Panc1 (cell line): ENCODE results near the gene ANKRA2. TPM values are rescaled to one million over a fixed set of nuclear protein-coding genes. Genes with fewer than 3 reads are reported as not detected.

Experiments used
- ATAC-seq: fragments of 200-7000 bp; cut with Tn5 transposase; 2 replicates; pipeline ENCODE4 v1.9.1; 2020; ENCODE audit warnings: mild to moderate bottlenecking, moderate library complexity
- BruUV-seq: library from RNA; stranded (reverse); fragments of 400-500 nt; replicated peaks from 2 replicates; lab custom pipeline; 2021; lab: Mats Ljungman, UMichigan
- CTCF ChIA-PET: fragments of 300-600 bp; sonication (Branson Sonifier 250); formaldehyde crosslinking; loops from one replicate; lab custom pipeline; 2022; ENCODE audit warnings: antibody characterized with exemption; lab: Charles Lee
- POLR2A ChIA-PET: fragments of 300-600 bp; sonication (Branson Sonifier 250); formaldehyde crosslinking; loops from one replicate; lab custom pipeline; 2022; ENCODE audit warnings: antibody characterized with exemption; lab: Charles Lee
- DNase-seq: peaks from one replicate; pipeline ENCODE4 v3.0.0-alpha.2; 2010; ENCODE audit warnings: low read depth, low spot score
- H3K27ac ChIP-seq: 2 replicates; pipeline ENCODE4 v1.5.1; 2011; ENCODE audit warnings: mild to moderate bottlenecking, low read length, inconsistent platforms
- H3K27me3 ChIP-seq: fragments of 200-500 bp; sonication (Bioruptor generic); 2 replicates; pipeline ENCODE4 v1.6.0; 2014; ENCODE audit warnings: low read length, inconsistent platforms; ENCODE audit not compliant: control insufficient read depth, insufficient read depth
- H3K36me3 ChIP-seq: fragments of 200-500 bp; sonication (Bioruptor generic); 2 replicates; pipeline ENCODE4 v1.5.1; 2014; ENCODE audit warnings: inconsistent platforms, mild to moderate bottlenecking, low read length, moderate library complexity; ENCODE audit not compliant: control insufficient read depth, insufficient read depth
- H3K4me1 ChIP-seq: 2 replicates; pipeline ENCODE4 v1.5.1; 2011; ENCODE audit warnings: inconsistent platforms, mild to moderate bottlenecking, low read length, moderate library complexity; ENCODE audit not compliant: control insufficient read depth, insufficient read depth
- H3K4me3 ChIP-seq, 2 experiments: 2 replicates each; pipeline ENCODE4 v1.5.1; 2011 to 2012; ENCODE audit warnings: low read depth in 2 of 2, low read length in 2 of 2, mild to moderate bottlenecking in 2 of 2, inconsistent platforms in 1 of 2, moderate library complexity in 1 of 2
- H3K9me3 ChIP-seq: fragments of 200-500 bp; sonication (Bioruptor generic); 2 replicates; pipeline ENCODE4 v1.5.1; 2014; ENCODE audit warnings: low read depth, mild to moderate bottlenecking, inconsistent platforms, low read length, moderate library complexity; ENCODE audit not compliant: control insufficient read depth, insufficient read depth
- CTCF ChIP-seq: fragments of 450-650 bp; IDR thresholded peaks from 2 replicates; pipeline ENCODE4 v1.5.1; 2017; ENCODE audit warnings: mild to moderate bottlenecking
- POLR2AphosphoS5 ChIP-seq: IDR thresholded peaks from 2 replicates; pipeline ENCODE4 v1.6.1; 2012; ENCODE audit warnings: mild to moderate bottlenecking, low read depth, low read length, moderate library complexity
- REST ChIP-seq, 2 experiments: IDR thresholded peaks; 2 replicates each; pipeline ENCODE4 v1.6.1; 2011 to 2012; ENCODE audit warnings: low read depth in 2 of 2, control low read depth in 1 of 2, low read length in 1 of 2, mild to moderate bottlenecking in 1 of 2, moderate library complexity in 1 of 2; ENCODE audit not compliant: insufficient read depth in 1 of 2
- SIN3A ChIP-seq: IDR thresholded peaks from 2 replicates; pipeline ENCODE4 v1.6.1; 2012; ENCODE audit warnings: low read depth, mild to moderate bottlenecking, low read length, moderate library complexity, borderline replicate concordance; ENCODE audit not compliant: insufficient read depth
- TCF7L2 ChIP-seq: IDR thresholded peaks from 2 replicates; pipeline ENCODE4 v1.6.1; 2011; ENCODE audit warnings: mild to moderate bottlenecking, low read depth, low read length, inconsistent platforms
- in situ Hi-C: cut with HindIII; loops from 2 replicates; pipeline ENCODE4 v1.10.0; 2016; ENCODE audit warnings: low sequenced_read_pairs, low pct_unique_long_range_greater_than_20kb
- intact Hi-C: fragments of 100-400 bp; cut with micrococcal nuclease; formaldehyde crosslinking; loops from one replicate; pipeline ENCODE4 v1.10.0; 2022; ENCODE audit not compliant: unreplicated experiment
- total RNA-seq: library from RNA; stranded (reverse); gene quantifications from one replicate; pipeline ENCODE4 v1.2.1, GENCODE V29; 2021; ENCODE audit not compliant: unreplicated experiment

ANKRA2 gene
- total RNA-seq, 1 experiment from 2014 or later = 6.7 TPM

- Histone ChIP-seq H3K9me3 (no peaks in the 10 kb centered on the region), H3K36me3 (no peaks in the 10 kb centered on the region), H3K27ac (no peak overlapping the region), H3K4me1 (no peaks in the 10 kb centered on the region), H3K4me3 (no peak overlapping the region), H3K27me3 (no peaks in the 10 kb centered on the region)
- POLR2A ChIA-PET = no interaction called here
- CTCF ChIA-PET = no interaction called here
- intact Hi-C loops (no loop called here), in situ Hi-C loops (no loop called here)
- BruUV-seq = no TSS peak
- DNase-seq (no peak), ATAC-seq (no peak)
- TF ChIP-seq POLR2AphosphoS5 (no peak), CTCF (no peak), REST (IDR thresholded peaks at IDR 0.05; ENCODE audit: insufficient read depth in 1 of 2, low read depth in 2 of 2, low read length in 1 of 2) (no peak), SIN3A (no peak), TCF7L2 (no peak)
Measured at GRCh38 chr5:73528248-73528647, 37.2 kb downstream of the ANKRA2 start.

- intact Hi-C loops = no loop called here
- no peak for TF ChIP-seq CTCF
- no peak for TF ChIP-seq TCF7L2
- TF ChIP-seq REST (IDR thresholded peaks at IDR 0.05; ENCODE audit: insufficient read depth in 1 of 2, low read depth in 2 of 2, low read length in 1 of 2) = no peak
- TF ChIP-seq SIN3A = no peak
- TF ChIP-seq POLR2AphosphoS5 = no peak
- H3K27ac ChIP-seq = no peak overlapping the region
- H3K36me3 ChIP-seq = no peaks in the 10 kb centered on the region
- no peak for DNase-seq
- H3K9me3 ChIP-seq = no peaks in the 10 kb centered on the region
- no TSS peak for BruUV-seq
- ChIA-PET POLR2A (no interaction called here), CTCF (no interaction called here)
- no peak for ATAC-seq
- H3K4me1 ChIP-seq = no peaks in the 10 kb centered on the region
- no peak overlapping the region for H3K4me3 ChIP-seq
- in situ Hi-C loops = no loop called here
- H3K27me3 ChIP-seq = no peaks in the 10 kb centered on the region
Measured at GRCh38 chr5:73525606-73526203, 39.7 kb downstream of the ANKRA2 start.
